ENCODE measurements around the gene F11.

DNA sequence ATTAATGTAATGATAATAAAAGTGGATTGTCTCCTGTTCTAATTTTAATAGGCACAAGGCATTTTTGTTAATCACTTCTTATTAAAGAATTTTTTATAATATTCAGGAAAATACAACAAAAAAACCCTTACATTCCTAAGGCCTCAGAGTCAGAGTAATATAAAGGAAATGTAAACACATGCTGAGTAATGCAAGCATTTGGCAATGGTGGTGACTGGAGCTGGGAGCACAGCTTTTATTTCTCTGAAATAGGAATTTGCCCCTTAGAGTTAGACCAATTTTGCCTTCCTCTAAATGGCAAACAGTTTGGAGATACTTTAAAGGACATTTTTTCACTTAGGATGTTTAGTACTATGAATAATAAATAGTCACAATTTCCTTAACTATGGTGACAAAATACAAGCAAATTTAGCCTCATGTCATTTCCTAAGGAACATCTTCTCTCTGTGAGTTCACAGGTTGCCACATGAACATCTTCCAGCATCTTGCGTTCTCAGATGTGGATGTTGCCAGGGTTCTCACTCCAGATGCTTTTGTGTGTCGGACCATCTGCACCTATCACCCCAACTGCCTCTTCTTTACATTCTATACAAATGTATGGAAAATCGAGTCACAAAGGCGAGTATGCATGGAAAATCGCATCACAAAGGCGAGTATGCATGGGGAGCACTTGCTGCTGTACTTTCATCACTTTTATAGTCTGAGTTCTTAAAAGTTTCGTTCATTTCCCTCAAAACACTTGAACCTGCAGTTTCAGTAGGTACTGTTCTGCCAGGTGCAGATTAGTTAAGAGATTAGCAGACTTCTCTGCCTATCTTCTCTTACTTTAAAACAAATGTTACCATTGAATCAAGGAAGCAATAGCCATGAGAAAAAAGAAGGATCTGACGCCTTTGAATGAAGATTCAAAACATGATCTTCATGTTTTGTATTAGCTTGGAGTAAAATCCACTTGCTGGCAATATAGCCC is 15.9 kb upstream of the F11 start:
- no peak for TF ChIP-seq EZH2 (IDR thresholded peaks at IDR 0.05; ENCODE audit: borderline replicate concordance, low read length)
- TF ChIP-seq, protein P1, sequence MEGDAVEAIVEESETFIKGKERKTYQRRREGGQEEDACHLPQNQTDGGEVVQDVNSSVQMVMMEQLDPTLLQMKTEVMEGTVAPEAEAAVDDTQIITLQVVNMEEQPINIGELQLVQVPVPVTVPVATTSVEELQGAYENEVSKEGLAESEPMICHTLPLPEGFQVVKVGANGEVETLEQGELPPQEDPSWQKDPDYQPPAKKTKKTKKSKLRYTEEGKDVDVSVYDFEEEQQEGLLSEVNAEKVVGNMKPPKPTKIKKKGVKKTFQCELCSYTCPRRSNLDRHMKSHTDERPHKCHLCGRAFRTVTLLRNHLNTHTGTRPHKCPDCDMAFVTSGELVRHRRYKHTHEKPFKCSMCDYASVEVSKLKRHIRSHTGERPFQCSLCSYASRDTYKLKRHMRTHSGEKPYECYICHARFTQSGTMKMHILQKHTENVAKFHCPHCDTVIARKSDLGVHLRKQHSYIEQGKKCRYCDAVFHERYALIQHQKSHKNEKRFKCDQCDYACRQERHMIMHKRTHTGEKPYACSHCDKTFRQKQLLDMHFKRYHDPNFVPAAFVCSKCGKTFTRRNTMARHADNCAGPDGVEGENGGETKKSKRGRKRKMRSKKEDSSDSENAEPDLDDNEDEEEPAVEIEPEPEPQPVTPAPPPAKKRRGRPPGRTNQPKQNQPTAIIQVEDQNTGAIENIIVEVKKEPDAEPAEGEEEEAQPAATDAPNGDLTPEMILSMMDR (IDR thresholded peaks at IDR 0.05; ENCODE audit: low read length), result no peak

Data from OCI-LY1 (cell line).